GM19328 (cell line): ENCODE measurements around the gene KCND1.

Experiments used
- ATAC-seq: cut with Tn5 transposase; IDR thresholded peaks from one replicate; pipeline ENCODE4 v1.9.1; 2021; ENCODE audit warnings: mild to moderate bottlenecking, moderate library complexity; ENCODE audit not compliant: unreplicated experiment

Gene KCND1

GRCh38 chrX:48914593-48915493 is 56.8 kb downstream of the KCND1 start:
- no peak for ATAC-seq

- ATAC-seq = no peak
These were observed 57.9 kb downstream of the KCND1 start for GRCh38 chrX:48913605-48914366.

GRCh38 chrX:48911412-48912182 is 60.0 kb downstream of the KCND1 start, which contains the start of gene SLC35A2:
TSS of gene SLC35A2 (minus strand) at chrX:48911646. CDS start at chrX:48911636, 10 bp downstream.
- ATAC-seq = peak; percentile 53
